Mesendoderm (in vitro differentiated cells): ENCODE data around the gene GCKR.

Source experiments
- DNase-seq: peaks from one replicate; pipeline ENCODE4 v3.0.0; 2013
- H2AK5ac ChIP-seq: 2 replicates; pipeline ENCODE4 v1.6.1; 2013; ENCODE audit warnings: low read length, inconsistent platforms
- H2BK120ac ChIP-seq: 2 replicates; pipeline ENCODE4 v1.6.1; 2013; ENCODE audit warnings: low read depth, mild to moderate bottlenecking, low read length, moderate library complexity, mixed read lengths
- H2BK15ac ChIP-seq: replicated peaks from 2 replicates; pipeline ENCODE4 v1.6.1; 2013; ENCODE audit warnings: low read depth, mild to moderate bottlenecking, moderate library complexity
- H2BK5ac ChIP-seq: 2 replicates; pipeline ENCODE4 v1.6.1; 2013; ENCODE audit warnings: low read length, inconsistent platforms
- H3K18ac ChIP-seq: 2 replicates; pipeline ENCODE4 v1.6.1; 2013; ENCODE audit warnings: mild to moderate bottlenecking, low read length, mixed read lengths
- H3K23ac ChIP-seq: one replicate; pipeline ENCODE4 v1.6.1; 2013; ENCODE audit warnings: low read length
- H3K27ac ChIP-seq: 2 replicates; pipeline ENCODE4 v1.5.1; 2013; ENCODE audit warnings: low read depth, mild to moderate bottlenecking, inconsistent platforms, low read length, moderate library complexity
- H3K27me3 ChIP-seq: 2 replicates; pipeline ENCODE4 v1.6.1; 2013; ENCODE audit warnings: low read length, control low read depth, mild to moderate bottlenecking, inconsistent platforms; ENCODE audit not compliant: insufficient read depth, poor library complexity
- H3K36me3 ChIP-seq: 2 replicates; pipeline ENCODE4 v1.6.1; 2013; ENCODE audit warnings: low read length, inconsistent platforms; ENCODE audit not compliant: control insufficient read depth, insufficient read depth
- H3K4ac ChIP-seq: one replicate; pipeline ENCODE4 v1.6.1; 2013; ENCODE audit warnings: low read depth, mild to moderate bottlenecking, low read length, moderate library complexity
- H3K4me1 ChIP-seq: 2 replicates; pipeline ENCODE4 v1.6.1; 2013; ENCODE audit warnings: low read depth, low read length, inconsistent platforms; ENCODE audit not compliant: control insufficient read depth
- H3K4me2 ChIP-seq: 2 replicates; pipeline ENCODE4 v1.6.1; 2013; ENCODE audit warnings: low read length
- H3K4me3 ChIP-seq: 2 replicates; pipeline ENCODE4 v1.5.1; 2013; ENCODE audit warnings: mild to moderate bottlenecking, low read length
- H3K56ac ChIP-seq: one replicate; pipeline ENCODE4 v1.6.1; 2013; ENCODE audit warnings: low read length
- H3K79me1 ChIP-seq: 2 replicates; pipeline ENCODE4 v1.6.1; 2013; ENCODE audit warnings: low read length, inconsistent platforms
- H3K79me2 ChIP-seq: 2 replicates; pipeline ENCODE4 v1.6.1; 2013; ENCODE audit warnings: mild to moderate bottlenecking, low read length; ENCODE audit not compliant: control insufficient read depth, insufficient read depth
- H3K9ac ChIP-seq: 2 replicates; pipeline ENCODE4 v1.6.1; 2013; ENCODE audit warnings: low read length, inconsistent platforms
- H4K5ac ChIP-seq: one replicate; pipeline ENCODE4 v1.6.1; 2013; ENCODE audit warnings: low read length
- H4K8ac ChIP-seq: one replicate; pipeline ENCODE4 v1.6.1; 2013; ENCODE audit warnings: low read depth, mild to moderate bottlenecking, control low read depth, low read length, moderate library complexity
- WGBS: extraction: QIAGEN DNeasy Blood & Tissue Kit; methylation state at CpG from one replicate; pipeline ENCODE4 v1.1.7; 2013; ENCODE audit warnings: low lambda C conversion rate, missing lambda C conversion rate; ENCODE audit not compliant: insufficient coverage; ENCODE audit errors: extremely low coverage; 5-methylcytosine and 5-hydroxymethylcytosine counted together

GCKR gene

GRCh38 chr2:27561060-27561459 lies 64.4 kb downstream of the GCKR start:
- Histone ChIP-seq H3K27ac (no peak overlapping the region), H3K56ac (no peak overlapping the region), H2BK120ac (no peak overlapping the region), H3K9ac (no peak overlapping the region), H3K27me3 (no peaks in the 10 kb centered on the region), H2BK15ac (no peak overlapping the region), H2AK5ac (no peak overlapping the region), H3K79me1 (no peaks in the 10 kb centered on the region), H3K79me2 (no peaks in the 10 kb centered on the region), H4K5ac (no peak overlapping the region), H3K4ac (no peak overlapping the region), H3K18ac (no peak overlapping the region), H4K8ac (no peak overlapping the region), H3K4me3 (no peak overlapping the region), H3K4me2 (no peak overlapping the region), H2BK5ac (no peak overlapping the region), H3K4me1 (no peaks in the 10 kb centered on the region), H3K23ac (no peak overlapping the region), H3K36me3 (no peaks in the 10 kb centered on the region)
- no CpG with 5 or more reads among the region's 2 CpGs for WGBS
- no peak for DNase-seq

GRCh38 chr2:27566628-27567027 lies 70.0 kb downstream of the GCKR start:
- H3K4ac ChIP-seq, result no peak overlapping the region
- no peak overlapping the region for H3K56ac ChIP-seq
- no peak overlapping the region for H3K18ac ChIP-seq
- no peak overlapping the region for H3K27ac ChIP-seq
- no peak overlapping the region for H3K4me2 ChIP-seq
- no peak for DNase-seq
- H3K36me3 ChIP-seq, result no peaks in the 10 kb centered on the region
- H2BK15ac ChIP-seq, result no peak overlapping the region
- no peak overlapping the region for H2BK5ac ChIP-seq
- H3K79me1 ChIP-seq, result no peaks in the 10 kb centered on the region
- no peaks in the 10 kb centered on the region for H3K4me1 ChIP-seq
- no peak overlapping the region for H3K23ac ChIP-seq
- no peak overlapping the region for H3K4me3 ChIP-seq
- no peak overlapping the region for H2BK120ac ChIP-seq
- H4K5ac ChIP-seq, result no peak overlapping the region
- no peak overlapping the region for H2AK5ac ChIP-seq
- no peaks in the 10 kb centered on the region for H3K79me2 ChIP-seq
- no peak overlapping the region for H4K8ac ChIP-seq
- H3K9ac ChIP-seq, result no peak overlapping the region
- WGBS, result no CpG with 5 or more reads among the region's 2 CpGs
- H3K27me3 ChIP-seq, result no peaks in the 10 kb centered on the region

- Histone ChIP-seq H2AK5ac (no peak overlapping the region), H3K27me3 (no peaks in the 10 kb centered on the region), H3K79me2 (no peaks in the 10 kb centered on the region), H3K4ac (no peak overlapping the region), H4K8ac (peak overlapping the region; percentile 13), H3K9ac (no peak overlapping the region), H3K56ac (no peak overlapping the region), H3K36me3 (no peaks in the 10 kb centered on the region), H3K4me3 (no peak overlapping the region), H4K5ac (no peak overlapping the region), H3K4me1 (no peaks in the 10 kb centered on the region), H3K18ac (no peak overlapping the region), H2BK5ac (no peak overlapping the region), H2BK120ac (no peak overlapping the region), H3K27ac (no peak overlapping the region), H3K23ac (no peak overlapping the region), H3K79me1 (no peaks in the 10 kb centered on the region), H3K4me2 (no peak overlapping the region), H2BK15ac (no peak overlapping the region)
- WGBS, result no CpG with 5 or more reads among the region's 2 CpGs
- DNase-seq, result no peak
Measured at GRCh38 chr2:27569398-27569797, 72.8 kb downstream of the GCKR start.

- Histone ChIP-seq H3K79me1 (no peaks in the 10 kb centered on the region), H3K36me3 (no peaks in the 10 kb centered on the region), H3K27me3 (no peaks in the 10 kb centered on the region), H3K4me1 (no peaks in the 10 kb centered on the region), H2BK5ac (no peak overlapping the region), H3K9ac (no peak overlapping the region), H3K23ac (no peak overlapping the region), H2BK15ac (no peak overlapping the region), H3K79me2 (no peaks in the 10 kb centered on the region), H4K5ac (no peak overlapping the region), H2AK5ac (no peak overlapping the region), H3K27ac (no peak overlapping the region), H2BK120ac (no peak overlapping the region), H3K18ac (no peak overlapping the region), H3K56ac (no peak overlapping the region), H4K8ac (no peak overlapping the region), H3K4me2 (no peak overlapping the region), H3K4me3 (no peak overlapping the region), H3K4ac (no peak overlapping the region)
- DNase-seq, result no peak
- no CpG with 5 or more reads among the region's 3 CpGs for WGBS
Measured at GRCh38 chr2:27571197-27571596, 74.6 kb downstream of the GCKR start.

- H3K27ac ChIP-seq, result no peak overlapping the region
- no CpG with 5 or more reads among the region's 1 CpG for WGBS
- no peak overlapping the region for H4K5ac ChIP-seq
- H3K4me1 ChIP-seq, result no peaks in the 10 kb centered on the region
- no peaks in the 10 kb centered on the region for H3K27me3 ChIP-seq
- H3K23ac ChIP-seq, result no peak overlapping the region
- H3K4ac ChIP-seq, result no peak overlapping the region
- no peak overlapping the region for H2AK5ac ChIP-seq
- H2BK5ac ChIP-seq, result no peak overlapping the region
- H3K4me2 ChIP-seq, result no peak overlapping the region
- no peaks in the 10 kb centered on the region for H3K36me3 ChIP-seq
- no peaks in the 10 kb centered on the region for H3K79me1 ChIP-seq
- H2BK15ac ChIP-seq, result no peak overlapping the region
- no peak overlapping the region for H2BK120ac ChIP-seq
- H3K9ac ChIP-seq, result no peak overlapping the region
- H3K18ac ChIP-seq, result no peak overlapping the region
- H3K79me2 ChIP-seq, result no peaks in the 10 kb centered on the region
- no peak overlapping the region for H3K56ac ChIP-seq
- no peak overlapping the region for H4K8ac ChIP-seq
- no peak overlapping the region for H3K4me3 ChIP-seq
- no peak for DNase-seq
Measured at GRCh38 chr2:27571681-27572080, 75.0 kb downstream of the GCKR start.

- no CpG with 5 or more reads among the region's 2 CpGs for WGBS
Measured at GRCh38 chr2:27572439-27572838, 75.8 kb downstream of the GCKR start.

More at GRCh38 chr2:27572439-27572838, 75.8 kb downstream of the GCKR start:
- Histone ChIP-seq H3K4ac (no peak overlapping the region), H3K27me3 (no peaks in the 10 kb centered on the region), H3K27ac (no peak overlapping the region), H3K18ac (no peak overlapping the region), H3K36me3 (no peaks in the 10 kb centered on the region), H4K5ac (no peak overlapping the region), H2AK5ac (no peak overlapping the region), H3K4me3 (no peak overlapping the region), H3K56ac (no peak overlapping the region), H3K23ac (no peak overlapping the region), H3K4me2 (no peak overlapping the region), H3K79me1 (no peaks in the 10 kb centered on the region), H3K9ac (no peak overlapping the region), H2BK5ac (no peak overlapping the region), H3K79me2 (no peaks in the 10 kb centered on the region), H3K4me1 (no peaks in the 10 kb centered on the region), H2BK120ac (no peak overlapping the region), H2BK15ac (no peak overlapping the region), H4K8ac (no peak overlapping the region)
- peak; percentile 31 for DNase-seq
